ENCODE measurements around the gene GPR158. TPM values are rescaled to one million over a fixed set of nuclear protein-coding genes. Genes with fewer than 3 reads are reported as not detected.

GPR158 gene
- total RNA-seq, 1 experiment from 2014 or later: 0.24 TPM

GRCh38 chr10:25509151-25509550, 334.4 kb downstream of the GPR158 start:
- Histone ChIP-seq H2AFZ (ENCODE audit: low read length) (no peak overlapping the region), H2BK5ac (ENCODE audit: insufficient read length, low read length) (no peak overlapping the region), H3K4me2 (ENCODE audit: insufficient read depth, insufficient read length, low read length) (no peak overlapping the region), H4K91ac (ENCODE audit: insufficient read length, low read depth, low read length) (no peak overlapping the region), H3T11ph (ENCODE audit: low read length) (no peak overlapping the region), H3K23me2 (ENCODE audit: insufficient read length, low read depth, low read length, poor library complexity, severe bottlenecking) (no peaks in the 10 kb centered on the region), H2BK120ac (ENCODE audit: low read depth, low read length, poor library complexity, severe bottlenecking) (no peak overlapping the region), H3K79me2 (ENCODE audit: insufficient read depth, low read length) (no peaks in the 10 kb centered on the region), H3K18ac (ENCODE audit: insufficient read length, low read depth, low read length) (no peak overlapping the region), H2BK15ac (ENCODE audit: low read depth, low read length) (no peak overlapping the region), H3K79me1 (ENCODE audit: insufficient read depth, low read depth, low read length, poor library complexity, severe bottlenecking) (no peaks in the 10 kb centered on the region), H2AK5ac (ENCODE audit: insufficient read length, low read length) (no peak overlapping the region), H4K20me1 (ENCODE audit: control insufficient read depth, insufficient read depth, insufficient read length) (no peaks in the 10 kb centered on the region), H3K56ac (ENCODE audit: insufficient read length, low read depth, low read length) (no peak overlapping the region), H2BK12ac (ENCODE audit: insufficient read length, low read depth, low read length) (no peak overlapping the region), H3K9me3 (ENCODE audit: control insufficient read depth, low read depth, low read length) (no peaks in the 10 kb centered on the region), H3K4ac (ENCODE audit: low read depth, low read length) (no peak overlapping the region), H3K14ac (ENCODE audit: insufficient read depth, low read length) (no peak overlapping the region), H3K23ac (ENCODE audit: insufficient read length, low read depth, low read length) (no peak overlapping the region), H4K5ac (ENCODE audit: insufficient read length, low read depth, low read length) (no peak overlapping the region), H3K4me1 (ENCODE audit: insufficient read depth, low read length) (no peaks in the 10 kb centered on the region), H4K8ac (replicated peaks; ENCODE audit: insufficient read length, low read depth, low read length) (no peak overlapping the region), H3K27ac (ENCODE audit: insufficient read length, low read depth, low read length) (no peak overlapping the region), H2BK20ac (ENCODE audit: low read depth, low read length, poor library complexity, severe bottlenecking) (no peak overlapping the region), H3K27me3 (ENCODE audit: insufficient read depth, low read length) (no peaks in the 10 kb centered on the region), H3K9ac (ENCODE audit: extremely low read depth, insufficient read length, low read length) (no peak overlapping the region)
- TF ChIP-seq, protein P1, sequence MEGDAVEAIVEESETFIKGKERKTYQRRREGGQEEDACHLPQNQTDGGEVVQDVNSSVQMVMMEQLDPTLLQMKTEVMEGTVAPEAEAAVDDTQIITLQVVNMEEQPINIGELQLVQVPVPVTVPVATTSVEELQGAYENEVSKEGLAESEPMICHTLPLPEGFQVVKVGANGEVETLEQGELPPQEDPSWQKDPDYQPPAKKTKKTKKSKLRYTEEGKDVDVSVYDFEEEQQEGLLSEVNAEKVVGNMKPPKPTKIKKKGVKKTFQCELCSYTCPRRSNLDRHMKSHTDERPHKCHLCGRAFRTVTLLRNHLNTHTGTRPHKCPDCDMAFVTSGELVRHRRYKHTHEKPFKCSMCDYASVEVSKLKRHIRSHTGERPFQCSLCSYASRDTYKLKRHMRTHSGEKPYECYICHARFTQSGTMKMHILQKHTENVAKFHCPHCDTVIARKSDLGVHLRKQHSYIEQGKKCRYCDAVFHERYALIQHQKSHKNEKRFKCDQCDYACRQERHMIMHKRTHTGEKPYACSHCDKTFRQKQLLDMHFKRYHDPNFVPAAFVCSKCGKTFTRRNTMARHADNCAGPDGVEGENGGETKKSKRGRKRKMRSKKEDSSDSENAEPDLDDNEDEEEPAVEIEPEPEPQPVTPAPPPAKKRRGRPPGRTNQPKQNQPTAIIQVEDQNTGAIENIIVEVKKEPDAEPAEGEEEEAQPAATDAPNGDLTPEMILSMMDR (conservative IDR thresholded peaks at IDR 0.05): no peak
- Mint-ChIP-seq H3K36me3 (ENCODE audit: insufficient read depth in 1 of 3, low read depth in 3 of 3) (peaks cover 0 to 4% (median 0%) of the 10 kb centered on the region in 3 experiments; a peak in 1 of 7 replicates), H3K4me3 (no peak overlapping the region), H3K4me1 (peaks cover 15 to 21% of the 10 kb centered on the region in 2 experiments), H3K27ac (no peak overlapping the region), H3K27me3 (ENCODE audit: low read depth) (no peaks in the 10 kb centered on the region), H3K9me3 (no peaks in the 10 kb centered on the region; a peak in 1 of 5 replicates)
- DNase-seq: no peak
- no CpG with 5 or more reads among the region's 6 CpGs for WGBS (ENCODE audit: extremely low coverage, insufficient read length, low lambda C conversion rate)
